Endothelial cell of hepatic sinusoid (primary cell): ENCODE measurements around the gene ARRB1.

Experiments
- in situ Hi-C: cut with HindIII; loops from 2 replicates; pipeline ENCODE4 v1.10.0; 2017; ENCODE audit warnings: low sequenced_read_pairs

Gene ARRB1

DNA sequence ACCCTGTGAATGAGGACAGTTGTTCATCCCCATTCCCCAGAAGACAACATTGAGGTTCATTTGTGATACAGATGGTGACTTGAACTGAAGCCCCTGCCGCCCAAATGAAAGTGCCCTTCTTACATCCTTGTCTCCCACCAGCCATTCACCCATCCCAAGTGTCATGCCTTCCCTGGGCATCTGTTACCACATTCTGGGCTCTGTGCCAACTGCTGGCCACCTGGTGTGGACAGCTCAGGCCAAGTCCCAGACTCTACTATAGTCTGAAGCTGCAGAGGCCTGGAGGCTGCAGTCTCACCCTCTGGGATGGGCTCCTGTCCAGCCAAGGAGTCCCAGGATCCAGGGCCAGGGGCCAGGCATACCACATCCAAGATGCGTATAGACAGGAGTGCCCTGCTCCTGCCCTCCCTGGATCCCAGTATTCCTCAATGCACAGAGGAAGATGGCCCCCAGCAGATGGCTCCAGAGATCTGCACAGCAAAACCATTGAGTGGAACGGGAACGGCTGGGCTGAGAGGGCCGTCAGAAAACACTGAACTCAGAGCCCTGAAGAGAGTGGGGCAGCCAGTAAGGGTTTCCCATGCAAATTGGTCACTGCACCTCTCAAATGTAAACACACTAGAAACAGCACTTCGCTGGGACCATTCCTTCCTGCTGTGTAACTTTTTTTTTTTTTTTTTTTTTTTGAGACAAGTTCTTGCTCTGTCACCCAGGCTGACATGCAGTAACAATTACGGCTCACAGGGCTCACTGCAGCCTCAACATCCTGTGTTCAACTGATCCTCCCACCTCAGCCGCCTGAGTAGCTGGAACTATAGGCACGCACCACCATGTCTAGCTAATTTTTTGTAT lies 22.8 kb downstream of the ARRB1 start:
- in situ Hi-C loops = no loop called here

GRCh38 chr11:75326439-75326810 lies 25.0 kb downstream of the ARRB1 start:
- in situ Hi-C loops = no loop called here

- in situ Hi-C loops = no loop called here
Measured at GRCh38 chr11:75325713-75326438, 25.6 kb downstream of the ARRB1 start.

- in situ Hi-C loops = loop anchor here (5.0 kb wide), 2 partner anchors 33 to 62 kb away; no protein-coding TSS in a partner anchor
Measured at GRCh38 chr11:75324740-75325139, 26.7 kb downstream of the ARRB1 start.

DNA sequence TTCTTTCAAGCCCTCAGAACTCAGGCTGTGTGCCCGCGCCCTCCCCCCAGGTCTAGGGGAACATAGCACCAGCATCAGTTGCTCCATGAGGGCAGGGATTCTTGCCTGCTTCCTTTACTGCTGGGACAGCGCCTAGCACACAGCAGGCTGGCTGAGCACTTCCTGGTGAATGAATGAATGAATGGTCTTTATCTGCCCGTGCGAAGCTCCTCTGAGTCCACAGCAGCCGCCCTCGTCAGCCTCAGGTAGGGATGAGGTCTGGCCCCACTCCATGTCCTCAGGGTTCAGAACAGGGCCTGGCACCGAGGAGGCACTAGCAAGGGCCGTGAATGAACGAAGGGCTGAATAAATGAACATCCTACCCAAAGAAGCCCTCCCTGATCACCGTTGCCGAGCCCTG lies 27.3 kb downstream of the ARRB1 start:
- in situ Hi-C loops = loop anchor here (5.0 kb wide), 2 partner anchors 33 to 62 kb away; no protein-coding TSS in a partner anchor

DNA sequence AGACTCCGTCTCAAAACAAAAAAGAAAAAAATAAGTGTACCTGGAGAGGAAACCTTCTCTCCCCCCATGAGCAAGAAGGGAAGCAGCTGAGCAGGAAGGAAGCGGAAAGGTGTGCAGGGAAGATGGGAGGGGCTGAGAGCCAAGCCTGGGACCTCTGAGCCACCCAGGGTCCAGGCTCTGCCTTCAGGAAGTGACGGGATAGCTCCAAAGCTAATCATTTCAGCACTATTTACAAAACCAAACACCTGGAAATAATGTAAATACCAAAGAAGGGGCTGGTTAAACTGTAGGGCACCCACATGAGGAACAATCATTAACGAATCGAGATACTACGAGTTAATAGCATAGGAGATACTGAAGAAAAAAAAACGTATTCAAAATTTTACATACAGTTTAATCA lies 27.9 kb downstream of the ARRB1 start:
- in situ Hi-C loops = loop anchor here (5.0 kb wide), 2 partner anchors 34 to 61 kb away; no protein-coding TSS in a partner anchor

GRCh38 chr11:75320643-75321042 lies 30.8 kb downstream of the ARRB1 start:
- in situ Hi-C loops = loop anchor here (5.0 kb wide), 2 partner anchors 37 to 58 kb away; no protein-coding TSS in a partner anchor

DNA sequence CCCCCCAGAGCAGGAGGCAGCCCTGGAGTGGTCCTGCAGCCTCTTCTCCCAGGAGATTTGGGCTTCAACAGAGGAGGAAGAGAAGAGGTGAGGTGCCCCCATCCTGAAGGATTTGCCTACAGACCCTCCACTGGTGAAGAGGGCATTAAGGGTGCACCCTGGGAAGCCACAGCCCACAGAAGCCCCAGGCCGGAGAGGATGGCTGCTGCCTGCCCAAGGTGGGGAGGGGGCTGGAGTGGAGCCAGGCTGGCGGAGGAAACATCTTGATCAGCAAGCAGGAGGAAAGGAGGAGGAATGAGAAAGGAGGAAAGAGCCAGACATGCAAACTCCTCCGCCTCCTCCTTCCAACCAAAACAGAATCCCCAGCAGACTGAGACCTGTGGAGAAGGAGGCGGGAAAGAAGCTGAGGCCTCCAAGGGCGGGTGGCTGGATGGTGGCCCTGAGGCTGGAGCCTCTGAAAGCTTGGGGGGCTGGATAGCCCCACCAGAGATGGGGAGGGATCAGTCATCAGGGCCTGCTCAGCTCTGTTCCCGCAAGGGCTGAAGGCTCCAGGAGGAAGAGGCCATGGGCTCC lies 31.3 kb downstream of the ARRB1 start:
- in situ Hi-C loops = loop anchor here (5.0 kb wide), 2 partner anchors 37 to 58 kb away; no protein-coding TSS in a partner anchor

- in situ Hi-C loops = no loop called here
Measured at GRCh38 chr11:75319035-75319877, 32.2 kb downstream of the ARRB1 start.

GRCh38 chr11:75317446-75318122 lies 33.9 kb downstream of the ARRB1 start:
- in situ Hi-C loops = no loop called here

DNA sequence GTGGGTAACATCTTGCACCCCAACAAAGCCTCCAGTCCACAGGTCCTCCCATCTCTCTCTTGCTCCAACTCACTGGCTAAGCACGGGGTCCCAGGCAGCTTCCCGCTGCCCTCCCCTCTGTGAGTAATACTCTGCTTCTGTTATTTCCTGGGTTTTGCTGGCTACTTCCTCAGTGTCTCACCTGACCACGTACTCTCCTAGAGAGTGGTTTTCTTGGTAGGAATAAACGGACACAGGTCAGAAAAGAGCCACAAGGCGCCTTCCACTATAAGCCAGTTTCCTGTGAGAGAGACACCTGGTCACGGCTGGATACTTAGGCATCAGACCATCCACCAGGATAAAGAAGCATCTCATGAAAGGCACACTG lies 36.0 kb downstream of the ARRB1 start:
- in situ Hi-C loops = no loop called here

- in situ Hi-C loops = no loop called here
Measured at GRCh38 chr11:75314771-75315438, 36.6 kb downstream of the ARRB1 start.

DNA sequence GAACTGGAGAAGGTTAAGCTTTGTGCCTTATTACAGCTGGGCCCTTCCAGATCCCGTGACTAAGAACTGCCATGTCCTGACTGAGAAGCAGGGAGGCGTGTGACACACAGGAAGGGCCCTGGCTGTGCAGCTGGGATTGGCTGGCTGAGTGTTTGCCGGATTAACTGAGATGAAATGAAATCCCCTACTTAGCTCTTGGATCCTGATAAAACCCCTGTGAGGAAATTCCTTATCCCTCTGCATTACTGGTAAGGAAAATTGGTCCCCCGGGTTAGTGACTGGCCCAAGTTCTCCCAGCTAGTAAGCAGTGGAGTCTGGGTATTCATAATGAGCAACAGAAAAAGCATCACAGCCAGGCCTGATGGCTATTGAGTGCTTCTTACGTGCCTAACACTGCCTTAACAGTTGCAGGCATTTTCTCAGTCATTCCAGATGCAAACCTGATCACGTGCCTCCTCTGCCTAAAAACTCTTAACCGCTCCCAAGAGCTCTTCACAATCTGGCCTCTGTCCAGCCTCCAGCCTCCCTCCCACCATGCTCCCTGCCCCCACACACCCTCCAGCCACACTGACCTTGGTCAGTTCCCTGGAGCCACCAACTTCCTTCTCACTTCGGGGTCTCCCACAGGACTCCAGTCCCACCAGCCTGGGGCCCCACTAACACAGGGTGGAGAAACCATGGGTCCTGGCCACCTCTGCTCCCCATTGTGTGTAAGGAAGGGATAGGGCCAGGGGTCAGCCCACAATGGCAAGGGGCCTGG lies 37.8 kb downstream of the ARRB1 start:
- in situ Hi-C loops = no loop called here

- in situ Hi-C loops = no loop called here
Measured at GRCh38 chr11:75312346-75312745, 39.1 kb downstream of the ARRB1 start.

DNA sequence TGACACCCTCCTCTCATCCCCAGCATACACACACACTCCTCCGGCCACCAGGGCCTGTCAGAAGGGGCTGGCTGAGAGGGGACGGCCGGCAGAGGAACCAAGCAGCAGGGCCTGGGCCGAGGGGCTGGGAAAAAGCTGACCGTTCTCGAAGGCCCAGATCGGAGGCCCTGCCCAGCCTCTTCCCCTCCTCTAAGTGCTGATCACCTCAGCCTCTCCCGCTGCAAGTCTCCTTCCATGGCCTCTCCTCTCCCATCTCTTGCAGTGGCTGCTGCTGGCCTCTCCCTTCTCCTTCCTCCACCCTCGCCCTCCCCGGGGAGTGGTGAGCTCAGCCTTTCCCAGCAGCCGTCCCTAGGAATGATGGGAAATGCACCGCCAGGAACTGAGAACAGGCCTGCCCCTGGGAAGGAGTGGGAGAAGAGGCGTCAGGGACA lies 39.6 kb downstream of the ARRB1 start:
- in situ Hi-C loops = no loop called here

GRCh38 chr11:75308986-75309385 lies 42.5 kb downstream of the ARRB1 start:
- in situ Hi-C loops = no loop called here

DNA sequence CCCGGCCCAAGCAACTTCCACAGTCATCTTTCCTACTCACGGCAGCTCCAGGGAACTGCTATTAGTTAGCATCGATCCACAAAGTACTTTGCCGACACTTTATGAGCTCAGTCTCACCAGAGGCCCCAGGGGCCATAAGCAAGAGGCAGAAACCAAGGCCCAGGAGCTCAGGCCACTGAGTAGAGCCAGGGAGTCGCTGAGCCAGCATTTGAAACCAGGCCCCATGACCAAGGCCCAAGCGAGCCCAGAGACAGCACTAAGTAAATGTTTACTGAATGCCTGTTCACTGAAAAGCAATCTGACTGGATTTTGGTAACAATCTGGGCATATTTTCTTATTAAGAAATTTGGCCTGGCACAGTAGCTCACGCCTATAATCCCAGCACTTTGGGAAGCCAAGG lies 43.3 kb downstream of the ARRB1 start:
- in situ Hi-C loops = no loop called here

GRCh38 chr11:75307058-75307457 lies 44.4 kb downstream of the ARRB1 start:
- in situ Hi-C loops = no loop called here

DNA sequence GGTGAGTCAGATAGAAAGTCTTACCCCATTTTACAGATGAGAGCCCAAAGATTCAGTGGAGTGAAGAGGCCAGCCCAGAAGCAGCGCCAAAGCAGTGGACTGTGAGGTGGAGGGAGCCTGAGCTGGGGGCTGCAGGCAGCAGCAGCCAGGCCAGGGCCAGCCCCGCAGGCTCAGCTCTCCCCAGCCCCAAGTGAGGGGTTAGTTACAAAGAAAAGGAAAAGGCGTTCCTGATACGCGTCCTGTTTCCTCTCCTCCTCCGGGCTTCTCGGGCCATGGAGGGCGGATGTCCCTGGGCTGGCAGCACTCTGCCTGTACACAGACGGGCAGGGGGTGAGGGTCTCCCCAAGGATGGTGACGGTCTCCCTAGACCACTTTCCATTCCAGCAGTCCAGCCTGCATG lies 44.9 kb downstream of the ARRB1 start:
- in situ Hi-C loops = no loop called here
